Prostate gland (tissue), 2 donors: ENCODE results near the gene PDE11A. TPM values are rescaled to one million over a fixed set of nuclear protein-coding genes. Genes with fewer than 3 reads are reported as not detected.

ENCODE experiments used
- DNase-seq: peaks from one replicate; pipeline ENCODE4 v3.0.0-alpha.2; 2019; ENCODE audit warnings: low spot score
- H3K27ac ChIP-seq, 2 donors: fragments of 200-600 bp; sonication (generic); 2 replicates each; pipeline ENCODE4 v1.5.1; 2017 to 2019
- H3K27me3 ChIP-seq: fragments of 200-600 bp; sonication (generic); replicated peaks from 2 replicates; pipeline ENCODE4 v1.5.1; 2019; ENCODE audit not compliant: insufficient read depth
- H3K36me3 ChIP-seq, 2 donors: fragments of 200-600 bp; sonication (generic); 1 replicate in 1 of 2; 2 replicates in 1 of 2; pipeline versions ENCODE4 v1.5.1 to v1.8.1; 2017 to 2019
- H3K4me1 ChIP-seq: fragments of 200-600 bp; sonication (generic); replicated peaks from 2 replicates; pipeline ENCODE4 v1.5.1; 2019
- H3K4me3 ChIP-seq, 2 donors: fragments of 200-600 bp; sonication (generic); 2 replicates each; pipeline ENCODE4 v1.5.1; 2017 to 2019
- H3K9me3 ChIP-seq: fragments of 200-600 bp; sonication (generic); 2 replicates; pipeline ENCODE4 v1.5.1; 2017
- CTCF ChIP-seq, 4 experiments: fragments of 200-600 bp in 2 of 4; fragments of 450-650 bp in 2 of 4; sonication (generic) in 2 of 4; IDR thresholded peaks; 1 replicate in 3 of 4; 2 replicates in 1 of 4; pipeline ENCODE4 v1.5.1; 2016 to 2019; ENCODE audit warnings: antibody characterized with exemption in 4 of 4, mild to moderate bottlenecking in 2 of 4, moderate library complexity in 2 of 4
- POLR2A ChIP-seq: fragments of 450-650 bp; IDR thresholded peaks from one replicate; pipeline ENCODE4 v1.6.1; 2016; ENCODE audit warnings: antibody characterized with exemption, mild to moderate bottlenecking
- POLR2AphosphoS5 ChIP-seq: sonication (generic); formaldehyde crosslinking; IDR thresholded peaks from one replicate; pipeline ENCODE4 v1.6.1; 2017; ENCODE audit warnings: antibody characterized with exemption
- WGBS: methylation state at CpG from one replicate; pipeline ENCODE4 v1.1.5; 2018; 5-methylcytosine and 5-hydroxymethylcytosine counted together
- intact Hi-C: fragments of 100-400 bp; cut with DNase I; formaldehyde crosslinking; loops from one replicate; pipeline ENCODE4 v1.14.2; 2022
- total RNA-seq, 2 donors: library from RNA; depleted of rRNA; stranded (reverse); fragments of >200 nt; gene quantifications; one replicate each; pipeline ENCODE4 v1.1.0, GENCODE V29; 2016

PDE11A gene
- total RNA-seq, 2 donors from 2014 or later: 14.9 to 26.6 TPM

GRCh38 chr2:177891533-177891932 lies 181.0 kb downstream of the PDE11A start:
- Histone ChIP-seq H3K27ac (no peak overlapping the region), H3K27me3 (no peaks in the 10 kb centered on the region), H3K9me3 (no peaks in the 10 kb centered on the region), H3K36me3 (no peaks in the 10 kb centered on the region), H3K4me3 (no peak overlapping the region), H3K4me1 (no peaks in the 10 kb centered on the region)
- WGBS: 88% methylated on average over 1 of the region's 1 CpG
- TF ChIP-seq POLR2A (no peak), CTCF (IDR thresholded peaks at IDR 0.05) (no peak), POLR2AphosphoS5 (no peak)
- DNase-seq: no peak
- intact Hi-C loops: no loop called here

- intact Hi-C loops: loop anchor here (10.0 kb wide), 1 partner anchor 85 kb away; no protein-coding TSS in a partner anchor
- no peaks in the 10 kb centered on the region for H3K27me3 ChIP-seq
- H3K4me1 ChIP-seq: no peaks in the 10 kb centered on the region
- no peak overlapping the region for H3K27ac ChIP-seq
- H3K36me3 ChIP-seq: no peaks in the 10 kb centered on the region
- WGBS: 86% methylated on average over 1 of the region's 1 CpG
- DNase-seq: no peak
- H3K9me3 ChIP-seq: no peaks in the 10 kb centered on the region
- H3K4me3 ChIP-seq: no peak overlapping the region
- no peak for TF ChIP-seq POLR2AphosphoS5
- TF ChIP-seq POLR2A: no peak
- no peak for TF ChIP-seq CTCF (IDR thresholded peaks at IDR 0.05)
Measured at GRCh38 chr2:177889818-177890460, 182.6 kb downstream of the PDE11A start.

GRCh38 chr2:177888581-177888980 lies 184.0 kb downstream of the PDE11A start:
- no peak for DNase-seq
- Histone ChIP-seq H3K27me3 (no peaks in the 10 kb centered on the region), H3K4me1 (no peaks in the 10 kb centered on the region), H3K9me3 (no peaks in the 10 kb centered on the region), H3K4me3 (no peak overlapping the region), H3K36me3 (no peaks in the 10 kb centered on the region), H3K27ac (no peak overlapping the region)
- no peak for TF ChIP-seq POLR2A
- TF ChIP-seq POLR2AphosphoS5: no peak
- no peak for TF ChIP-seq CTCF (IDR thresholded peaks at IDR 0.05)
- intact Hi-C loops: loop anchor here (10.0 kb wide), 1 partner anchor 84 kb away; no protein-coding TSS in a partner anchor
- 69% methylated on average over 2 of the region's 2 CpGs for WGBS

GRCh38 chr2:177887722-177888121 lies 184.9 kb downstream of the PDE11A start:
- Histone ChIP-seq H3K36me3 (no peaks in the 10 kb centered on the region), H3K9me3 (no peaks in the 10 kb centered on the region), H3K27me3 (no peaks in the 10 kb centered on the region), H3K4me3 (no peak overlapping the region), H3K4me1 (peaks cover 1% of the 10 kb centered on the region), H3K27ac (no peak overlapping the region)
- intact Hi-C loops: loop anchor here (10.0 kb wide), 1 partner anchor 83 kb away; no protein-coding TSS in a partner anchor
- 90% methylated on average over 3 of the region's 3 CpGs for WGBS
- no peak for DNase-seq
- TF ChIP-seq CTCF (IDR thresholded peaks at IDR 0.05) (no peak), POLR2AphosphoS5 (no peak), POLR2A (no peak)

GRCh38 chr2:177886824-177887223 lies 185.8 kb downstream of the PDE11A start:
- H3K4me3 ChIP-seq: no peak overlapping the region
- intact Hi-C loops: loop anchor here (10.0 kb wide), 1 partner anchor 82 kb away; no protein-coding TSS in a partner anchor
- no peaks in the 10 kb centered on the region for H3K36me3 ChIP-seq
- H3K9me3 ChIP-seq: no peaks in the 10 kb centered on the region
- DNase-seq: no peak
- peaks cover 2% of the 10 kb centered on the region for H3K4me1 ChIP-seq
- no peak overlapping the region for H3K27ac ChIP-seq
- 65% methylated on average over 1 of the region's 1 CpG for WGBS
- no peaks in the 10 kb centered on the region for H3K27me3 ChIP-seq
- TF ChIP-seq POLR2AphosphoS5 (no peak), POLR2A (no peak), CTCF (IDR thresholded peaks at IDR 0.05) (no peak)
